ENCODE results near the gene EFHC2. TPM values are rescaled to one million over a fixed set of nuclear protein-coding genes. Genes with fewer than 3 reads are reported as not detected.

EFHC2 gene
- total and polyA plus RNA-seq, 11 donors, result 1.8 to 15.6 (median 7.5) TPM

DNA sequence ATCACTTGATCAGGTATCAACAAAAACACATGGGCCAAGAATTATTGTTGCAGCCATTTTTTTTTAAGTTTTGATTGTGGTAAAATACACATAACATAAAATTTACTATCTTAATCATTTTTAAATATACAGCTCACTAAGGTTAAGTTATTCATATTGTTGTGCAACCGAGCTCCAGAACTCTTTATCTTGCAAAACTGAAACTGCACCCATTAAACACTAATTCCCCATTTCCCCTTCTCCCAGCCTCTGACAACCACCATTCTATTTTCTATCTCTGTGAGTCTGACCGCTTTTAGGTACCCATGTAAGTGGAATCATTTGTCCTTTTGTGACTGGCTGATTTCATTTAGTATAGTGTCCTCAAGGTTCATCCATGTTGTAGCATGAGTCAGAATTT, 244.1 kb downstream of the EFHC2 start:
- Histone ChIP-seq H3K9me3 (no peaks in the 10 kb centered on the region), H3K27ac (no peak overlapping the region), H3K27me3 (peaks cover 0 to 3% (median 0%) of the 10 kb centered on the region in 9 donors), H3K36me3 (no peaks in the 10 kb centered on the region), H3K4me3 (no peak overlapping the region), H3K4me1 (no peaks in the 10 kb centered on the region)
- intact Hi-C loops (cut with DNase I), result no loop called here
- DNase-seq, result no peak
- no peak for ATAC-seq
- TF ChIP-seq CTCF (IDR thresholded peaks at IDR 0.05) (no peak), POLR2A (IDR thresholded peaks at IDR 0.05) (no peak)
- whole genome bisulfite sequencing, 4 donors, result 69 to 82% (median 77%) methylated on average over 2 of the region's 2 CpGs

Other genes starting within 250 kb of the EFHC2 start
- 10 to 100 TPM; 15.9 to 30.2 (median 24.2) TPM for gene FUNDC1, start 199.2 kb upstream of the EFHC2 start, total RNA-seq
- 10 to 100 TPM; 18.6 to 36.2 TPM for gene FUNDC1, start 199.2 kb upstream of the EFHC2 start, polyA plus RNA-seq